ENCODE results near the gene RTP3. TPM values are rescaled to one million over a fixed set of nuclear protein-coding genes. Genes with fewer than 3 reads are reported as not detected.

RTP3 gene
- total RNA-seq, 1 donor = not detected

DNA sequence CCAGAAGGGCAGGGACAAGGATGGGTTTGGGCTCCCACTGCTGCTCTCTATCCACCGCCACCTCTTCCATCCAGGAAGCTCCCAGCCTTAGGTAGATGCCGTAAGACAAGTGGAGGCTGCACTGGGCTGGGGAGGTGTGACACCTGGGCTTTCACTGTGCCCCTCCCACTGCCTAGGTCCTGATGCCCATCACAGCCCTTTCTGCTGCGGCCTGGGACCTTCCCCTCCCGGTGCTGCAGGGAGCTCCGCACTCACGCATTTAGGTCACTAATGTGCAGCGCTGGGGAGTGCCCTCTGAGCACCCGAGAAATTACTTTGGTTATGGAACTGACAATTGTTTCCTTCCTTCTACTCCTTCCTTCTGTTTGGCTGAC, 33.9 kb upstream of the RTP3 start:
- no peak overlapping the region for H3K4me3 ChIP-seq (ENCODE audit: low read depth, low read length)
- no peak for DNase-seq (ENCODE audit: low read depth)
- TF ChIP-seq, protein P1, sequence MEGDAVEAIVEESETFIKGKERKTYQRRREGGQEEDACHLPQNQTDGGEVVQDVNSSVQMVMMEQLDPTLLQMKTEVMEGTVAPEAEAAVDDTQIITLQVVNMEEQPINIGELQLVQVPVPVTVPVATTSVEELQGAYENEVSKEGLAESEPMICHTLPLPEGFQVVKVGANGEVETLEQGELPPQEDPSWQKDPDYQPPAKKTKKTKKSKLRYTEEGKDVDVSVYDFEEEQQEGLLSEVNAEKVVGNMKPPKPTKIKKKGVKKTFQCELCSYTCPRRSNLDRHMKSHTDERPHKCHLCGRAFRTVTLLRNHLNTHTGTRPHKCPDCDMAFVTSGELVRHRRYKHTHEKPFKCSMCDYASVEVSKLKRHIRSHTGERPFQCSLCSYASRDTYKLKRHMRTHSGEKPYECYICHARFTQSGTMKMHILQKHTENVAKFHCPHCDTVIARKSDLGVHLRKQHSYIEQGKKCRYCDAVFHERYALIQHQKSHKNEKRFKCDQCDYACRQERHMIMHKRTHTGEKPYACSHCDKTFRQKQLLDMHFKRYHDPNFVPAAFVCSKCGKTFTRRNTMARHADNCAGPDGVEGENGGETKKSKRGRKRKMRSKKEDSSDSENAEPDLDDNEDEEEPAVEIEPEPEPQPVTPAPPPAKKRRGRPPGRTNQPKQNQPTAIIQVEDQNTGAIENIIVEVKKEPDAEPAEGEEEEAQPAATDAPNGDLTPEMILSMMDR (IDR thresholded peaks at IDR 0.05; ENCODE audit: insufficient read depth, low read length) = no peak

DNA sequence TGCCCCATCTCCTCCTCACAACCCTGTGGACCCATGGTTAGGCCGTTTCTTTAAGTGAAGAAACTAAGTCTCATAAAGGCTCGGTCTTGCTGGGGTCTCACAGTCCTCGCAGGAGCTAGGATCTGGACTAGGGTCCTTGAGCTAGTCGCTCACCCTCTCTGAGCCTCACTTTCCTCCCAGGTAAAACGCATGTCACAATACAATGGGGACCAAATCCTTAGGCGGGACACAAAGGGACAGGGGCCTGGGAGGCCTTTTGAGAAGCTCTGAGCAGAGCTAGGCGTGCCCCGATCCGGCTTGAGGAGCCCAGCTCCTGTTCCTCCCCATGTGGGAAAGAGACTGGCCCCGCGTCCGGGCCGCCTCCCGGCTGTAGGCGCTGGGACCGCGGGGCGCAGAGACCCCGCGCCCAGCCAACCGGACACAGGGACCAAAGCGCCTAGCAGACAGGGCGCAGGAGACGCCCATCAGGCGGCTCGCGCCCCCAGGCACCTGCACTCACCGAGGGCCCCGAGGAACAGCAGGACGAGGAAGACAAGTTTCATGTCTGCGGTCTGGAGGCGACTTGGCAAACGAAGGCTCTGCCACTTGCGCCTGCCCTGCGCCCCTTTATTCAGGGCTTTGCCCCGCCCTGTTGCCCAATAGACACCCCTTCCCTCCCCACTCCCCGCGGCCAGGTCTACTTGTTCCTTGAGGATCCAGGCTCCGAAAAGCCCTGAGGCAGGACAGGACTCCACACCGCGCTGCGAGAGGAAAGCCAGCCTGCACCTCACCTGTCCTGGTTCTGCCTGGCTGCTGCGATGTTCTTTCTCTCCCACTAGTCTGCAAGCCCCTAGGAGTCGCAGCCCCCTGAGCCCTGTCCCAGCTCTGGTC, 33.2 kb upstream of the RTP3 start, which contains the start of gene LTF:
Gene LTF, minus strand, starts transcription at position 580 of the 870 bp plus-strand sequence. Its CDS starts 38 bp downstream, at position 542.
- DNase-seq (ENCODE audit: low read depth) = no peak
- TF ChIP-seq, protein P1 (IDR thresholded peaks at IDR 0.05; ENCODE audit: insufficient read depth, low read length) = no peak
- no peak within 1 kb of the TSS for H3K4me3 ChIP-seq (ENCODE audit: low read depth, low read length)

DNA sequence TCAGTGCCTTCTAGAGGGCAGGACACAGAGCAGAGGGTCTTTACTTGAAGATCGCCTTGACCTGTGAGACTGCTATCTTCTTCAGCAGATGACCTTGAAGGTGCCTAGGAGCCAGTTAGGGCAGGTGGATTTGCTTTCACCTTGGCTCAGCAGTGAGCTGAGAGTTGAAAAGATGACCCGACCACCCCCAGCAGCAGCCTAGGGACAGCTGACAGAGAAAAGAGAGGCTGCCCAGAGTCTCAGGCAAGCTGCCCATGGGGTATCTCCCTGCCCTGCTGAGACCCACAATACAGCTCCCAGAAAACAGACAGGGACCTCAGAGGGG, 32.6 kb upstream of the RTP3 start:
- TF ChIP-seq, protein P1 (IDR thresholded peaks at IDR 0.05; ENCODE audit: insufficient read depth, low read length) = no peak
- no peak overlapping the region for H3K4me3 ChIP-seq (ENCODE audit: low read depth, low read length)
- DNase-seq (ENCODE audit: low read depth) = no peak

DNA sequence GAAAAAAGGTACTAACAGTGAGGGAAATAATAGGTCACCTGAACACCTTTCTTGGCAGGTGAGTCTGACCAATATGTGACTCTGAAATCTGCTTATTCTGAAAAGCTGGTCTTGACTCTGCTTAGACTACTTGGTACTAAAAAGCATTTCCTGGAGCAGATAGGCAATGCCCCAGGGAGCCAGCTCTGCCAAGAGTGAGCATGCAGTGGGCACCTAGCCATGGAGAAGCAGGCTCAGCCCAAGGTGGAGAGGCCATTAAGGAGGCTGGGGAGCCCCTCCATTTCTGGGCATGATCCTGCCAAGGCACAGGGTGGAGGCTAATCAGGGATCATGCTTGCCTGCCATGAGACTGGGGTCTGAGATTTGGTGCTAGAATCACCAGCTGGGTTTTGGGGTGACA, 31.5 kb upstream of the RTP3 start:
- TF ChIP-seq, protein P1 (IDR thresholded peaks at IDR 0.05; ENCODE audit: insufficient read depth, low read length) = no peak
- H3K4me3 ChIP-seq (ENCODE audit: low read depth, low read length) = no peak overlapping the region
- peak; percentile 64 for DNase-seq (ENCODE audit: low read depth)

DNA sequence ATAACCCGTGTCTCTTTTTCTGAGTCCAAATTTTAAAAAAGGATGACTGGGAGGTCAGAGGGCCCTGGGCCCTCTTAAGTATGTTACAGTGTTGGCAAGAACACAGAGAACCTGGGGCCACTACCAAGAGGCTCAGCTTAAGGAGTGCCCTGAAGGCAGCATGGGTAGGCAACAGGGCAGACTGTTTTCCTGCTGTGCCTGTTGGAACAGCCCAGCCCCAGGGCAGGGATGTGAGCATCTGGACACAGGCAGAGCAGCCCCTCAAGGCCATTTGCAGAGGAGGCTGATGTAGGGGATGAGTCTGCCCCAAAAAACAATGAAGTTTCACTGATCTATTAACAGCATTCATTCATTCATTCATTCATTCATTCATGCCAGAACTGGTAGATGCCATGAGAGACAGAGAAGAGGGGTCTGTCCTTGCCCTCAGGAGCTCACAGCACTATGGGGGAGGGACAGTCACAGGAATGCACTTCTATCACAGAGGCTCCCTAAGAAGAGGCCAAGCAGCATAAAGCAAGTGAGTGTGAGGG, 30.8 kb upstream of the RTP3 start:
- H3K4me3 ChIP-seq (ENCODE audit: low read depth, low read length) = no peak overlapping the region
- TF ChIP-seq, protein P1 (IDR thresholded peaks at IDR 0.05; ENCODE audit: insufficient read depth, low read length) = no peak
- DNase-seq (ENCODE audit: low read depth) = no peak

DNA sequence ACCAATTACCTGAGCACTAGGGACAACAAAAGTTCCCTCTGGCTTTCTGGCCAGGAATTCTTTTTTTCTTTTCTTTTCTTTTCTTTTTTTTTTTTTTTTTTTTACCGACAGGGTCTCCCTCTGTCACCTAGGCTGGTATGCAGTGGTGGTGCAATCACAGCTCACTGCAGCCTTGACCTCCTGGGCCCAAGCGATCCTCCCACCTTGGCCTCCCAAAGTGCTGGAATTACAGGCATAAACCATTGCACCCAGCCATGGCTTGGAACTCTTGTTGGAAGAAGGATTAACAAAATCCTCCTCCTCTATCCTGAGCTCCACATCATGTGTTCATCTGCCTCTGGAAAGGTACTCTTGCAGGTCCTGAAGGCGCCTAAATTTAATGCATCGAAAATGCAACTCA, 30.2 kb upstream of the RTP3 start:
- TF ChIP-seq, protein P1 (IDR thresholded peaks at IDR 0.05; ENCODE audit: insufficient read depth, low read length) = no peak
- H3K4me3 ChIP-seq (ENCODE audit: low read depth, low read length) = no peak overlapping the region
- DNase-seq (ENCODE audit: low read depth) = no peak

Data from fibroblast of the aortic adventitia (primary cell).